ENCODE data around the gene KCNE4.
"Not testable (repeated sequence)": the region's sequence is repeated elsewhere in the genome, so short reads cannot be mapped to it uniquely, and the experiment has no call there.

Gene KCNE4

GRCh38 chr2:223058952-223059716 lies 7.1 kb downstream of the KCNE4 start:
- no peak for DNase-seq

DNA sequence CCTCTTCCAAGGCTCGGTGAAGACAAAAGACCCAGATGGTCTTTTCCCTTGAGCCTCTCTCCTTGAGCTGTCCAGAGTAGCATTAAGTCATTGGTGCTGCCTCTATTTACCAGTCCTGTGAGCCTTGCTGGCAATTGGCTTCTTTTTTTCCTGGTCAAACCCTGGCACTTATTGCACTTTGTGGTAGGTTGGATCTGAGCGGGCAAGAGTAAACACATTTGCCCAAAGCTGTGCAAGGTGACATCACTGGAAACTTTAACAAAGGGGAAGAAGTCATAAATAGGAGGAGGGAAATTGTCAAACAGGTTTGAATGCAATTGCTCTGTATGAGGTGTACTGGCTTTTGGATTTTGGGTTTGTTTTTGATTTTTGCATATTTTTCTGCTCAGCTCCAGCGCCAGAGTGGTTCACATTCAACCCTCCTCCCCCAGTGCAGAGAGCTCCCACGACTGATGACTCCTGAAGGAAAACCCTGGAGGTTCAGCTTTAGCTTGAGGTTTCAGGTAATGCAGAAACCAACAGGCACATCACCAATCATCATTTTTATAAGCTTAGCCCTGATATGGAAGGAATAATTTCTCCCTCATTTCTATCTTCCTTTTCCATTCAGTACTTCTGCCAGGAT lies 8.3 kb downstream of the KCNE4 start:
- DNase-seq = no peak

- no peak for DNase-seq
These were observed 10.4 kb downstream of the KCNE4 start for GRCh38 chr2:223062396-223062795.

GRCh38 chr2:223065107-223065506 lies 13.1 kb downstream of the KCNE4 start:
- DNase-seq = no peak

DNA sequence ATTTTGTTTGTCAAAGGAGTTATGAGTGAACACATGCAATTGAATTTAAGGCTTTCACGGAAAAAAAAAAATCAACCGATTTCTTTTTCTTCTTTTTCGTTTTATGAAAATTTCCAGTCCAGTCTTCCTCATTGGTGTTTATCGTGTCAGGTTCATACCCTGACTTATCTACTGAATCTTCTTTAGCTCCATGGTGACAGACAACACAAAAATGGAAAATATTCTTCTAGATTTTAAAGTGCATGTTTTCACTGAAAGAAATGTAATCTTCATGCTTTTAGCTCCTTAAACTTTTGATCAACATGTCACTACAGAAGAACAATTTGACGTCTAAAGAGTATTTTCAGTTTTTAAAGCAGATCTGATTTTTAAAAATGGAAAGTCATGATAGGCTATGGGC lies 14.7 kb downstream of the KCNE4 start:
- DNase-seq = no peak

DNA sequence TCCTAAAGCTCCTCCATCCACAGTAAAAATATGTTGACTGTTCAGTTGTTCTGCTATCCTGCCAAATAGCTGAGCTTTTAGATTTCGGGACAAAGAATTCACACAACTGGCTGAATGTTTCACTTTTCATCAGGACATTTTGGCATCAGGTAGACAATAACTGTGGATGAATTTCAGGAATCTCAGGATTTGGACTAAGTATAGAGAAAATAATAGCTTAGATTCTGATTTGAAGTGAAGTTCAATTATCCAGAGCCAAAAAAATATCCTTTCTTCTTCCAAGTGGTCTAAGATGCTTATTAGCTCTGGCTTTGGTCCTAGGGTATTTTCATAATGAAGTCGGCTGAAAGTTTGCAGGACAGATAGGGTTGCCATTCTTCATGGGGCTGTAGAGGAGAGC lies 16.1 kb downstream of the KCNE4 start:
- DNase-seq = no peak

DNA sequence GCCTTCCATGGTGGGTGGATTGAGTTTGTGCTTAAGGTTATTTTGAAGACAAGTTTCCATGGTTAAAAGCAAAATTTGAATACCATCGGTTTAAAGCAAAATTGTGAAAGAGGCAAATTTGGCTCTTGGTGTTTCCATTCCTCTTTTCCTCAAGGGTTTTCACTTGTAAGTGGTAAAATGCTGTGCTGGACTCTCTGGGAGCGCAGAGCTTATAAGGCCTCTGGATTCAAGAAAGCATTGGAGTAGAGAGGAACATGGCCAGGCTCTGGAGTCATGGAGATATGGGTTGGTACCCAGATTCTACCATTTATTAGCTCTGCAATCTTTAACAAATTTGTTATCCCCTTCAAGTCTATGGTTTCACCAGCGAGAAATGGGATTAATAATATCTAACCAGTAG lies 17.5 kb downstream of the KCNE4 start:
- no peak for DNase-seq

DNA sequence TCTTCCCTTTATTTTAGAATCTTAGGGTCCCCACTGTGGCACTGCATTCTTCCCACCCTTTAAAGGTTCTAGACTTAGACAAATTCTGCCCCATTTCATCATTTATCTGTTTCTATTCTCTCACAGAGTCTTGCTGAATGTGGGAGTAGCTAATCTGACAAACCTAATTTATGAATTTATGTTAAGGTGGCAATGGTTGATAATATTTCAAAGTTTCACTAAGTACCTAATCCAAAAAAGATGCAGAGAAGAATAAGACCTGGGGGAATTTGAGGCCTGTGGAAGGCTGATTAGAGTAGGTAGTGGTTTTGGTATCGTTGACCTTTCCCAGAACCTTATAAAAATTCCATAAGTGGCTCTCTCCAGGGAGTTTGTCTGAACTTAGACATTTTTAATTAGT lies 18.0 kb downstream of the KCNE4 start:
- DNase-seq = no peak

DNA sequence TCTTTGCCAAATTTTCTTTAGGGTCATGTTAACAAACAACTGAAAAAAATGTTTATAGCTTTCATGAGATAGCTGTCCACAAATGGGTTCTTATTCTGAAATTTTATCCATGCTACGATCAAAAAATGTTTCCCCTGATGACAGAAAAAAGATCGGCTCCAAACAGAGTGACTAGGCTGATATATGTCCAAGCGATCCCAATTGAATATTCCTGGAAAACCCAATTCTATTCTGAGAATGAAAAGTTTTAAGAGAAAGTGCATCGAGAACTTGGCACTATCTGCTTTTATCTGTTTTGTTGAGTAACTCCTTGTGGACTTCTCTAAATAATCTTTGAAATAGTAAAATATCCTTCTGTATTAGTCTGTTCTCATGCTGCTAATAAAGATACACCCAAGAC lies 19.1 kb downstream of the KCNE4 start:
- no peak for DNase-seq

GRCh38 chr2:223072826-223073225 lies 20.8 kb downstream of the KCNE4 start:
- DNase-seq = no peak

- no peak for DNase-seq
These were observed 23.6 kb downstream of the KCNE4 start for GRCh38 chr2:223075301-223076270.

- DNase-seq = no peak
These were observed 24.6 kb downstream of the KCNE4 start for GRCh38 chr2:223076573-223076972.

DNA sequence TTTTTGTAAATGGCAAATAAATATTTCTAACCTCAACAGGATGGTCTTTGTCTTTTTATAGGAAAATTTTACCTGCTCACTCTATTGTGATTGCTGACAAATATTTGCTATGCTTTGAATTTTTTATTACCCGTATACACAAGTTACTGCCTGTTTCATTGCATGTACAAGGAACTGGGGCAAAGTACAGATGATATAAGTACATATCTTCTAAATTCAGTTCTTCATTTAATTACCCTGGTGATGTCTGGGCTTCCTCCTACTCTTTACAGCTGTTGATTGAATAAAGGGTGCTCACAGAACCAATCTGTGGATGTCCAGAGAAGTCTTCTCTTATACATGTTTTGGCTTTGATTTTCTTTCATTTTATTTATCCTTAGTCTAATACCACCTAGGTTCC lies 26.5 kb downstream of the KCNE4 start:
- no peak for DNase-seq

DNA sequence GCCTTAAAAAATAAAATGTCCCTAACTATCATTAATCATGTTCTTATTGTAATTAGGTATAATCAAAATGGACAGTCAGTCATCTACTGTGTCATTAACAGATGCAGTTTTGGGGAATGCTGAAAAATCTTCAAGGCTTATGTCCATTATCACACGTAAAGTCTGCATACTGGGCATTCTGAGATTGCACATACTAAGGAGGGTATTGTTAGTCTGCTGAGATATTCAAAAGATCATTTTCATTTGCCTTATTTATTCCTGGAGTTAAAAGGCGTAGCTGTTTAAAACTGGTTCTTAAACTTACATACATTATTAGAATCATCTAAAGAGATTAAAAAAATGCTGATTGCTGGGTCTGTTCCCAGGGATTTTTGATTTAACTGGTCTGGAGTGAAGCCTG lies 27.4 kb downstream of the KCNE4 start:
- no peak for DNase-seq

- no peak for DNase-seq
These were observed 27.9 kb downstream of the KCNE4 start for GRCh38 chr2:223079925-223080324.

DNA sequence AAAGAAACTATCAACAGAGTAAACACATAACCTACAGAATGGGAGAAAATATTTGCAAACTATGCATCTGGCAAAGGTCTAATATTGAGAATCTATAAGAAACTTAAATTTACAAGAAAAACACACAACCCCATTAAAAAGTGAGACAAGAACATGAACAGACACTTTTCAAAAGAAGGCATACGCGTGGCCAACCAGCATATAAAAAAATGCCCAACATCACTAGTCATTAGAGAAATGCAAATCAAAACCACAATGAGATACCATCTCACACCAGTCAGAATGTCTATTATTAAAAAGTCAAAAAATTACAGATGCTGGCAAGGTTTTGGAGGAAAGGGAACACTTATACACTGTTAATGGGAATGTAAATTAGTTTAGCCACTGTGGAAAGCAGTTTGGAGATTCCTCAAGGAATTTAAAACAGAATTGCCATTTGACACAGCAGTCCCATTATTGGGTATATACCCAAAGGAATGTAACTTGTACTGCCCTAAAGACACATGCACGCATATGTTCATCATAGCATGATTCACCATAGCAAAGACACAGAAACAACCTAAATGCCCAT lies 28.9 kb downstream of the KCNE4 start:
- not testable (repeated sequence) for DNase-seq

- no peak for DNase-seq
These were observed 29.8 kb downstream of the KCNE4 start for GRCh38 chr2:223081789-223082188.

DNA sequence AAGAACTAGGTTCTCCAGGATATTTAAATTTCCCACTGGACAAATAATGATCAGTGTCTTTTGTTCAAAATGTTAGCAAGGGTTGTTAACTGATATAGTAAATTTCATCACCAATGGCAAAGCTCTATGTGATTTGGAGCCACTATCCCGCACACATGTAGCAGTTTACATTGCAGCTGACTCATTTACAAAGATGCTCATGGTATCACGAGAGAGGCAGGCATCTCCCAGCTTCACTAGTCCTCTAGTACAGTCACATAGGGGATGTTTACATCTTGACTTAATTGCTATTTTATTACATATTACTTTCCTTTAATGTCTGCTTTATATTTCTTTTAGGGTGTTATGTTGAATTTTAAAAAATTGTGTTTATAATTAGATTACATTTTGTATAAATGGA lies 30.7 kb downstream of the KCNE4 start:
- DNase-seq = no peak

- DNase-seq = no peak
These were observed 31.5 kb downstream of the KCNE4 start for GRCh38 chr2:223083402-223084070.

- DNase-seq = no peak
These were observed 32.9 kb downstream of the KCNE4 start for GRCh38 chr2:223084873-223085272.

- DNase-seq = no peak
These were observed 34.5 kb downstream of the KCNE4 start for GRCh38 chr2:223086370-223086981.

DNA sequence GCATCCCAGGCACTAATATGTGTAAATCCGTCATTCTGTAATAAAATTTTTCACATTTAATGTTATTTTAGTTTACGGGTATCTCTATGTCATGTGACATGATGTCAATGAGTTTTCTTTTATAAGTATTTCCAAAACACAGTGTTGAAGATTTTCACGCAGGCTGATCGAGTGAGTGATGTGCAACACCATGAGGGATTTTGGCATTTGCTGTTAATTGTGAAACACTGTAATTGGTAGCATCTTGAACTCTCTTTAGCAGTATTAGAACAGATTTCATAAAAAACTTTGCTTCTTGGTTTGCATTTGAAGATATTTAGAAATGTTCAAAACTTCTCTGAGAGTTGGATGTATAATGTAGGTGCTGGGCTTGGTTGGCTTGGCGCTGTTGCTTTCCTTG lies 35.5 kb downstream of the KCNE4 start:
- no peak for DNase-seq
